ENCODE data around the gene PIF1.
A peak's percentile ranks its signal among the peaks of the same experiment; 100 is the strongest.

The PIF1 gene

GRCh38 chr15:64775551-64776401, 49.7 kb downstream of the PIF1 start, which contains the start of gene RBPMS2:
RBPMS2 (minus strand) TSS chr15:64775589; CDS start chr15:64775319, 270 bp downstream.
- no peak for DNase-seq (ENCODE audit: low read depth)

DNA sequence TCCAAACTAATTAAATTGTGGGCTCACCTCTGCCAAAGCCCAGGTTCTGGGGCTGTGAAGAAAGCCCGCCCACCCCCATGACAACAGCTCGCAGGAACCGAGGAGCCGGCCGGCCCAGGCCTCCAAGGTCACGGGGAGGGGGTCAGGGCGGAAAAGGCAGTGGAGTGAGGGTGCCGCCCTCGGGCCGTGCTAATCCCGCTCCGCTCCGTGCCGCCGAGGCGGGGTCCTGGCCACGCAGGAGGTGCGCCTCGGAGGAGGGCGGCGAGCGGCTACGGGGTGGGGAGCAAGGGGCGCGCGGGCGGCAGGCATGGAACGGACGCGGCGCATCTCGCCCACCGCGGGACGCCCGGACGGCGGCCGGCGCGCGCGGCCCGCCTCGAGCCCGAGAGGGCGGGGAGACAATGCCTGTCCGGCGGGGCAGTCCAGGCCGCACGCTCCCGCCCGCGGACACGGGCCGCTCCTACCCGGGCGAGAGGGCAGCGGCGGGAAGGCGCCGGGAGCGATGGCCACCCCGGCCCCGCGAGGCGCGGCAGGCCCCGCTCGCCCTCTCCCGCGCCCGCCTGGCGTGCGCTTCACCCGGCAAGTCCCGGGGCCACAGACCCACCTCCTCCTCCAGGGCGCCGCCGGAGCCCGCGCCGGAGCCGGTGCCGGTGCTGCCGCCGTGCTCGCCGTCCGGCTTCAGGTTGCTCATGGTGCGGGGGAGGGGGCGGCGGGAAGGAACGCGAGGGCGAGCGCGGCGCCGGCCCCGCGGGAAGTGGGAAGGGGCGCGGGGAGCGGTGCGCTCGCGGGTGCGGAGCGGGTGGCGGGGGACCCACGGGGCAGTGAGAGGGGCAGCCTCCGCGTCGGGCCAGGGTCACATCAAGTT, 50.6 kb downstream of the PIF1 start:
- DNase-seq (ENCODE audit: low read depth): no peak

- DNase-seq (ENCODE audit: low read depth): peak; percentile 59
These were observed 51.3 kb downstream of the PIF1 start for GRCh38 chr15:64774037-64774628.

GRCh38 chr15:64773606-64774005, 51.8 kb downstream of the PIF1 start:
- no peak for DNase-seq (ENCODE audit: low read depth)

GRCh38 chr15:64772964-64773363, 52.5 kb downstream of the PIF1 start:
- DNase-seq (ENCODE audit: low read depth): no peak

DNA sequence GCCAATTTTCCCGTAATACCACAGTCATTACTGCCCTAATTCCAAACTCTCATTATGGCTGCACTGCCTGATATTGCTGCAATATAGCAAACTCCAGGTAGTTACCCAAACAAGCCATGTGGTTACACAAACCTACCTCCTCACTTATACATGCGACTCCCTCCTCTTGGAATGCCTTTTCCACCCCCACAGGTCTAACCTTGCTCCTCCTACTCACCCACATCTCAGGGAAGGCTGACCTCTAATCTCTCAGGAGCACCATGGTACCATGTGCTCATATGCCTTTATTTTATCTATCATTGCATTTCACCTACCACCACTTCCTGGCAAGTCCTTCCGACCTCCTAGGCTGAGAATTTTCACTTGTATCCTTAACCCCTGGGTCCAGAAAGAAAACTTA, 53.0 kb downstream of the PIF1 start:
- peak; percentile 62 for DNase-seq (ENCODE audit: low read depth)

- no peak for DNase-seq (ENCODE audit: low read depth)
These were observed 54.8 kb downstream of the PIF1 start for GRCh38 chr15:64770626-64771025.

- no peak for DNase-seq (ENCODE audit: low read depth)
These were observed 58.2 kb downstream of the PIF1 start for GRCh38 chr15:64767203-64767602.

DNA sequence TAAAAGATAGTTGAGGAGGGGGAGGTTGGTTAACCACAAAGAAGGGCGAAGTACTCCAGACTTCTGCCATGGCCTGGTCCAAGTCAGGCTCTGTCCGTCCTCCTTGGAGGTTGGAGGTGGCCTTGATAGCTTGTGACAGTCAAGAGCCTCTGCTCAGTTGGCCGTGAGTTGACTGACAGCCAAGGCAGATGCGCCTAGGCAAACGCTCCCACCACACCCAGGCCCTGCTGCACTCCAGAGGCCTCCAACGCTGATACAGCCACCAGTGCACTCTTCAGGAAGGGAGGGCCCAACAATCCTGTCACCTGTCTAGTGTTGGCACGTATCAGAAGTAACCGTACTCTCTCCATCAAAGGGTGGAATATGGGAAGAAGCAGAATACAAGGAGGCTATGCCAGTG, 59.4 kb downstream of the PIF1 start:
- DNase-seq (ENCODE audit: low read depth): no peak

Data from CMK (cell line).